Limb (tissue), 2 donors: ENCODE data around the gene GGCT.

ENCODE experiments used
- DNase-seq, 2 donors: peaks; one replicate each; pipeline ENCODE4 v3.0.0-alpha.2; 2016; ENCODE audit errors: extremely low spot score in 2 of 2

Gene GGCT

GRCh38 chr7:30479202-30480120, 25.2 kb downstream of the GGCT start:
- no peak for DNase-seq

DNA sequence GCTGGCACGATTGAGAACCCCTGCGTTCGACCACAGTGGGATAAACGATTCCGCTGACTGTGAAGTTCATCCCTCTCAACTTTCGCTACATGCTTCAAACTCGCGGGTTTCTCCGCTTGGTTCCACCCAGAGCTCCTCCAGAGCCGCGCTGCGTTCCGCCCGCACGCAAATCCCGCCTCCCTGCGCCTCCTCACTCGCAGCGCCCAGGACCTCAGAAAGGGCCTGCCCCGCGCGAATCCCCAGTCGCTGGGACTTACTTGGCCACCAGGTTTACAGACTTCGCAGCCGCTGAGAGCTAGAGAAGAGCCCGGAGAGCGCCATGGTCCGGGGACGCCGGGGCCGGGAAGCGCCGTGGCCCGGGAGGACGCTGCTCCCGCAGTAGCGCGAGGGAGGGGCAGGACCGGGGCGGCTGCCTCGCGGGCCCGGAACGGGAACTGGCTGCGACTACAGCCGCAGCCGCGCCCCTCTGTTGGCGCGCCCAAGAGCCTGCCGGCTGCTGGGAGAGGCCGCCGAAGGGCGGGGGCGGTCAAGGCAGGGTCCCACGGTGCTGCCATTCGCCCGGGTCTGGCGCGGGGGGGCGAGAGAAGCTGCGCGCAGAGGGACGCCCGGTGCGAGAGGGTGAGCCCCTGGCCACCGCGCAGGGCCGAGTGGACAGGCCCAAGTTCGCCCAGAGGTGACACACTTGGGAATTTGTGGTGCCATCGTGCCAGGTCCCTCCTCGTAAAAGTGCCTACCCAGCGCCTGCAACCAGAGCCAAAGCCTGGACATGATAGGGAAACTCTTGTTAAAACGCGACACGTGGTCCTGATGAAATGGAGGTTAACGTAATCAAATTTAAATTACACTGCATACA, 26.1 kb downstream of the GGCT start, which contains the start of gene NOD1:
TSS of gene NOD1 (minus strand) at position 436 of the 853 bp plus-strand sequence. CDS start 21,863 bp downstream, outside the sequence.
- peak; percentile 66 to 84 for DNase-seq

DNA sequence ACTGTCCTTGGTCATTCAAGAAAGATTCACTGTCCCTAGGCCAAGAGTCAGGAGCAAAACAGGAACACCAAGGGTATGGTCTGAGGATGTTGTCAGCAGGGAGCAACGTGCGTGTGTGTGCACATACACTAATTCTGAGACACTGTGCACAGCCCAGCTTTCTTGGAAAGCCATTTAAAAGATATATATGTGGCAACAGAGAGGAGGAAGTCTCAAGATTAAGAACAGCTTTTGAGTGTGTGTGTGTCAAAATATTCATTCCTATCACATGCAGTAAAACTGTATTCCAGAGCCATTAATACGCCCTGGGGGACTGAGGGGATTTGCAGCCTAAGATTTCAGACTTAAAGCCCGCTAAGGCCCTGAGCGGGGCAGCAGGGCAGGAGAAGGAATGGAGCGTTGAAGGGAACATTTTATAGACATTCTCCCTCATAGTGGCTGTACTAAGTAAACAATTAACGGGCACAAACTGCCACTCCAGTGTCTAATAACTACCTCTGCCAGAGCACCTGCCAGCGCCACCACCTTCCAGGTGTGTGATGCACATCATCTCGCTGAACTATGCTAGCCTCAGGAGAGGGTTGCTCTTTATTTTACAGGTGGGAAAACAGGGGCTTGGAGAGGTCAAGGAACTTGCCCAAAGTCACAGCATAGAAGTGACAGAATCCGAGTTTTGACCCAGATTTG, 28.0 kb downstream of the GGCT start:
- DNase-seq, result no peak

DNA sequence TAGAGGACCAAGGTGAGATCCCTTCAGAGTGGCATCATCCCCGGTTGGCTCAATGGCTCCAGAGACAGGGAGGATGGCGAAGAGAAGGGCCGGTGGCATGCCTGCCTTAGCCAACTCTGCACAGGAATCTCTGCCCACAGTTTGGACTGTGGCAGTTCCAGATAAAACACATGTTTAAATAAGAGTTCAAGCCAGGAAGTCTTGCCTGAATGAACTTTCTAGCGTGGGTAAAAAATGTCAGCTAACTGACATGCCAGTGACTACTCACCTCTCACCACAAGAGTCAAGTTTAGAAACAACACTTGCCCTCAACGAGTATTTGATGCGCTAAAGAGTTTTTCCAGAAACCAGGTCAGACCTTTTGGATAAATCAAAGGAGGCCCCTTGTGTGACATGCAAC, 29.0 kb downstream of the GGCT start:
- no peak for DNase-seq

GRCh38 chr7:30474893-30475292, 29.7 kb downstream of the GGCT start:
- DNase-seq, result no peak

- no peak for DNase-seq
Measured at GRCh38 chr7:30474485-30474884, 30.1 kb downstream of the GGCT start.

GRCh38 chr7:30473903-30474302, 30.7 kb downstream of the GGCT start:
- no peak for DNase-seq

DNA sequence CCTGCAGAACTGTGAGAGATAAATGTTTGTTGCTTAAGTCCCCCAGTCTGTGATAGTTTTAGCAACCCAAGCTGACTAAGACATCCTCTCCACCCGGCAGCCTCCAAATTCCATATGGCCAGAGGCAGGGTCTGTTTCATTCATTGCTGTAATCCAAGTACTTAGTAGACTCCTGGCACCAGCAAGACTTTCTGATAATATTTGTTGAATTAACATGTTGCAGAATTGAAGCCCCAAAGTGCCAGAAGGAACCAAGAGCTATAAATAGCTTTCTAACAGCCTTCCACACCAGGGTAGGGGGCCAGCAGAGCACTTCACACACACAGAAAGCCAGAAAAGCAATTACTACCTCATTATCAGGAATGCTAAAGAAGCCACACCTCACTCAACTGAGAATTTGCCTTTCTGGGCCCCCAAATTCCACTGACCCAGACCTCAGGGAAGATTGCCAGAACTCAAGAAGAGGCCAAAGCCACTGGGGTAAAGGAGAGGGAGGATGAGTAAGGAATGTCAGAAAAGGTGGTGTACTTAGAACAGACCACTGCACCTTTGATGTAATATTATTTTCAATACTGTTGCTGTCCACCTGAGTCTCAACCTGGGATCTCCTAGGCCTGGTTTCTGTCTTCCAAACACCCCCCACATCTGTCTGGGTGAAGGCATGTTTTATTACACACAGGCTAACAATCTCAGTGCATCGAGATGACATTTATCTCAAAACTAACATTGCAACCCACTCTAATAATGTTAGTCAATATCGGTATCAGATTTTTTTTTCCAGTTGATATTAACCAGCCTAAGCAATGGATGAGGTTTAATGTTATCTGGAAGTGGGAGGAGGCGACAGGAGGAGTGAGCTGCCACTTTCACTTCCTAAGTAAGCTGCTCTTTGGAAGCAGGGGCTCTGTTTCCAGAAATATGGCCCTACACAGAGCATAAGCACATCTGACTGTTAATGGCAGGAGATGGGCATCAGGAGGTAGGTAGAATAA, 31.5 kb downstream of the GGCT start:
- no peak for DNase-seq

GRCh38 chr7:30472081-30472783, 32.4 kb downstream of the GGCT start:
- no peak for DNase-seq

DNA sequence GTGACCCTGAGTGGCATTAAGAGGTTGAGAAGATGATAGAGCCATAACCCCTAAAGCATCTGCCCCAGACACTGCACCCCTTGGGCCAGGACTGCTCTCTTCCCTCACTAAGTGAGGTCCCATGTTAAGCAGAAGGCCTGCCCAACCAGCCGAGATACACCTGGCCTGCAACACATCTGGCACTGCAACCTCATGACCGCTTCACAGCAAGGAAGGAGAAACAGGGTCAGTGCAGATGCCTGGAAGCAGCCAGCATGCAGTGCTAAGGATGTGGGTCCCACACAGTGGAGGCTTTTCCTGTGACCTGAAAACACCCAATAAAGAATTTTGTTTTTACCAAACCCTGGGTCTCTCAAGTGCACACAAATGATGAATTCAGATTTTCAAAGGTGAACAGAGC, 33.4 kb downstream of the GGCT start:
- DNase-seq, result no peak

DNA sequence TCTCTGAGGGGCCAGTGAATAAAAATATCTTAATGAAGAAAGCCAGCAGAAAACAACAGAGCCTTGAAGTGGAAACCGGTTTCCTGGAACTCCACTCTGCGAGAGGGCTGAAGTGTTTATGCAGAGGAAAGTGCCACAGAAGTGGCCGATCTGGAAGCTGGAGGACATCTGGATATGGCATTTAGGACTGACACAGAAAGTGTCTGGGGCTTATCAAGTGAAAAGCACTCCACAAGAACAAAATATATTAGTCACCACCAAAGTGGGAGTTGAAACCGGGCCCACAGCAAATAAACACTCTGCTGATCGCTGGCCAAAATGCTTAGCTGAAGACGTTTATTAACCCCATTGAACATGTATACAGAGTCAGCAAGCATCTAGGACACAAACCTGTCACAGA, 33.9 kb downstream of the GGCT start:
- DNase-seq, result no peak

GRCh38 chr7:30470163-30470770, 34.4 kb downstream of the GGCT start:
- no peak for DNase-seq

DNA sequence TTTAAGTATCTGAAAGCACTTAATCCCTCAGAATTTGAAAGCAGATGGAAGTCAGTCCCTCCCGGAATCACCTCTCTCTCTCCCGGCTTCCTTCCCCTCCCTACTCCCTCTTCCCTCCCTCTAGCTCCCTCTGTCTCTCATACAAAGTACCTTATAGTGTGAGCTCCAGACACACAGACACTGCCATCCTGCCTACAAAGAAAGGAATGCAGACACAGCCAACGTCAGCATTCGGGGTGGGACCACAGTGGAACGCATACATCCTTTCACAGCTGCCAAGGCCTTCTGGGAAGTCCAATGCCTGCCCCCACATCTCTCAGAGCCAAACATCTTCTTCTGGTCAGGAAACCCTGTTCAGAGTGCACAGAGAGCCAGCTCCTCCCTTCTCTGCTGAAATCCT, 35.3 kb downstream of the GGCT start:
- peak; percentile 77 to 87 for DNase-seq

DNA sequence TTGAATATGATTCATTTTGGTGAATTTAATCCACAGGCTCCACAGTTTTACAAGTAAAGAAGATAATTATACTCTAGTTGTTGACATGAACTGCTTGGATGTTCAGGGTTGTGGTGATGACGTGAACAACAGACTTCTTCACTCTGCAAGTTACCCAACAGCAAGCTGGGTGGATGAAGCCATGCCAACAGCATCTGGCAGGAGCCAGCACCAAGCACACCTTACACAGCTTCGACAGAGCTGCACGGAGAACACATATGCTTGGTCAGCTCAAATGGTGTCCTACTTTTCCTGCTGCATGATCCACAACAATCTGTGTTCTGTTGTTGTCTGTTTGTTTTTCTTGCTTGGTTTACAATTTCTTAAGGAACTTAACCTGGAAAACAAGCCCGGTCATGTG, 35.8 kb downstream of the GGCT start:
- DNase-seq, result no peak

DNA sequence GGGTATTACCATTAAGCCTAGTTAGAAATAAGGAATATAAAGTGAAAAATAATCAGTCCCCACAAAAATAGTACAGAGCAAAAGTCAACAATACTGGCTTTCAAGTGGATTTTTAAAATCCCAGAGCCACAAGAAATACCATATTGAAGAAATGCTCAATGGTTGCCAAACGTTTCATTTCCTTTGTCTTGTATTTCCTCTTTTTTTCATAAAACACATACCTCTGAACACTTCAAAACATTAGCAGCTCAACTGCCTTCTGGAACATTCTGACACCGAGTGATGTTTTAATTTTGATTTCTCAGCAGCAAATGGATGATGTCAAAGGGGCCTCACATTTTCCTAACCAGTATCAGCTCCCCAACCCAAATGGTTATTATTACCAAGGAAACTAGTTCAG, 36.6 kb downstream of the GGCT start:
- DNase-seq, result no peak

GRCh38 chr7:30467271-30467670, 37.4 kb downstream of the GGCT start:
- DNase-seq, result no peak

DNA sequence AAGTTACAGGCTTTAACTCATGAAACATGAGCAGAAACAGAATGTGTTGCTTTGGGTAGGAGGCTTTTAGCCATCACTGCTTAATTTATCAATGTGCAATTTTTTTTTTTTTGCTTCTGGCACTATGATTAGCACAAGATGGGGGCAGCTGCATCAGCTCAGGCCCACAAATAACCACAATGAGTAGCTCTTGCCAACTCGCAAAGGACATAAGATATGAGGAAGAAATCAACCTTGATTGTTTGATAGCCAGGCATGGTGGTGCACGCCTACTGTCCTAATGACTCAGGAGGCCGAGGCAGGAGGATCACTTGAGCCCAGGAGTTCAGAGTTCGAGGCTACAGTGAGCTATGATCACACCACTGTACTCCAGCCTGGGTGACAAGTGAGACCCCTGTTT, 38.4 kb downstream of the GGCT start:
- no peak for DNase-seq

- no peak for DNase-seq
Measured at GRCh38 chr7:30465811-30466180, 38.8 kb downstream of the GGCT start.

- no peak for DNase-seq
Measured at GRCh38 chr7:30465046-30465810, 39.4 kb downstream of the GGCT start.
